T follicular helper cell (primary cell): ENCODE measurements around the gene SCYGR4.

Experiments
- DNase-seq: peaks from one replicate; pipeline ENCODE4 v3.0.0-alpha.2; 2020; ENCODE audit warnings: low read depth

Gene SCYGR4

DNA sequence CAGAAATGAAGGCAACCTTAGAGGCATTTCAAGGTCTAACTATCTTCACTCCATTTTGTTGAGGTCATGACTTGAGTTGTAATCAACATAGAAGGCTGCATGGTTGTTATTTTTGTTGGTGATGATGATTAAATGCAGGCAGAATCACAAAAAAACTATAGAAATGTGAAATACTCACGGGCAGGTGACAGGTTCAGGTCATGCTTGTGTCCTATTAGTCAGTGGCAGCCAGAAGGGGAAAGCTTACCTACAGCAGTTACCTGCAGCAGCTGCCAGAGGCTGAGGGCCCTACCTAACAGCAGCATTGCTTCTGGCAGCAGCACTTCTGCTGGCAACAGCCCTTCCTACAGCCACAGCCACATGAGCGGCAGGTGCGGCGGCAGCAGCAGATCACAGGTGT is 3.1 kb upstream of the SCYGR4 start:
- no peak for DNase-seq

- no peak for DNase-seq
Measured at GRCh38 chr2:227614740-227615139, 2.6 kb upstream of the SCYGR4 start, which contains the start of gene SCYGR3. TSS of gene SCYGR3 (minus strand) at chr2:227614840. CDS start at chr2:227614840, 0 bp downstream.

DNA sequence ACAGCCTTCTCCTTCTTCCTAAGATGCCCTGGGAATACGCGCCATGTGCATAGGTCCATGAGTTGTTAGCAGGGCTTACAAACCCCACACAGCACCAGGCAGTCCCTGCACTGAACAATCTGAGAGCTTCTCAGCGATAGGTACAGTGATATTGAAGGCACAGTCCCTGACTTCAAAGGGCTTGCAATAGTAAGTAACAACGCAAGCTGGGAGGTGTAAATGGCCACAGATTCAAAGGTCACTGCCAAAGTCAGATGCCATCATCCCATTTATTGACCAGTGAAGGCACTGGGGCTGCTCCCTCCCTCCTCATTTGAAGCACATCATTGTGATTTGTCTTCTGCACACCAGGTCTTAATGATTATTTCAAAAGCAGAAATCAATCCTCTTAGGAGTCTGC is 2.1 kb upstream of the SCYGR4 start:
- no peak for DNase-seq

DNA sequence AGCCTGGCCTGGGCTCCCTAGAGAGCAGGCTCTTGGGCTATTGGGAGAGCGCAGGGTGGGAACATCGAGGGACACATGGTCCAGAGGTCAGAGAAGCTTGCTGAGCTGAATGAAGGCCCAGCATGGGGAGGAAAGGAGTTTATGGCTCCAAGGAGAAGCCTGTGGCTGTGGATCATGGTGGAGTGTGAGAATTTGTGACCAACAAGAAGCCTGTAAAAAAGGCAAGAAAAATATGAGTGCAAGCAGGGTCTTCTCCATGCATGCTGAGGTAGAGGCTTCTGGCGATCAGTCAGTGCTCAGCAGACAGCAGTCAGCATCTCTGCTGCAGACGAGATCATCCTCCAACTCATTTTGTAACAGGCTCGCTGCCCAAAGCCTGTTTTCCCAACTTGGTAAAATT is 1.4 kb upstream of the SCYGR4 start:
- no peak for DNase-seq

- no peak for DNase-seq
Measured at GRCh38 chr2:227616631-227617030, 667 bp upstream of the SCYGR4 start.

- no peak for DNase-seq
Measured at GRCh38 chr2:227623226-227623625, 5.9 kb downstream of the SCYGR4 start.

DNA sequence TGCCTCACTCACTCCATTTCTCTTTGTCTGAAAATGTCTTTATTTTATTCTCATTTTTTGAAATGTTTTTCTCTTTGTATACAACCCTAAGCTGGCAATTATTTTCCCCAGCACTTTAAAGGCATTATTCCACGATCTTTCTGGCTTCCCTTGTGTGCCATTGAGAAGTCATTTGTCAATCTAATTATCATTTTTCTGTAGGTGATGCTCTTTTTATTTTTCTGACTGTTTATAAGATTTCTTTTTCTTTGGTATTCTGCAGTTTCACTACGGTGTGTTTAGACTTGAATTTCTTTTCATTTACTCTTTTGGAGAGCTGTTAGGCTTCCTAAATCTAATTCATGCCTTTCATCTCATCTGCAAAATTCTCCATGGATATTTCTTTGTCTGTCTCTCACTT is 8.1 kb downstream of the SCYGR4 start:
- DNase-seq = no peak

DNA sequence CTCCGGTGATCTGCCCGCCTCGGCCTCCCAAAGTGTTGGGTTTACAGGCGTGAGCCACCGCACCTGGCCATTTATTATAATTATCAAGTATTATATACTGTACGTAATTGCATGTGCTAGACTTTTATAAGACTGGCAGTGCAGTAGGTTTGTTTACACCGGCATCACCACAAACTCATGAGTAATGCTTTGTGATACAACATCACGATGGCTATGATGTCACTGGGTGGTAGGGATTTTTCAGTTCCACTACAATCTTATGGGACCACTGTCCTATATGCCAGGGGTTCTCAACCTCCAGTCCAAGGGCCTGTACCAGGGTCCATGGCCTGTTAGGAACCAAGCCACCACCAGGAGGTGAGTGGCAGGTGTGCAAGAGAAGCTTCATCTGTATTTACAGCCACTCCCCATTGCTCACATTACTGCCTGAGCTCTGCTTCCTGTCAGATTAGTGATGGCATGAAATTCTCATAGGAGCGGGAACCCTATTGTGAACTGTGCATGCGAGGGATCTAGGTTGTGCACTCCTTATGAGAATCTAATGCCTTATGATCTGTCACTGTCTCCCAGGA is 9.4 kb downstream of the SCYGR4 start:
- DNase-seq = no peak

- no peak for DNase-seq
Measured at GRCh38 chr2:227627769-227628168, 10.5 kb downstream of the SCYGR4 start.

DNA sequence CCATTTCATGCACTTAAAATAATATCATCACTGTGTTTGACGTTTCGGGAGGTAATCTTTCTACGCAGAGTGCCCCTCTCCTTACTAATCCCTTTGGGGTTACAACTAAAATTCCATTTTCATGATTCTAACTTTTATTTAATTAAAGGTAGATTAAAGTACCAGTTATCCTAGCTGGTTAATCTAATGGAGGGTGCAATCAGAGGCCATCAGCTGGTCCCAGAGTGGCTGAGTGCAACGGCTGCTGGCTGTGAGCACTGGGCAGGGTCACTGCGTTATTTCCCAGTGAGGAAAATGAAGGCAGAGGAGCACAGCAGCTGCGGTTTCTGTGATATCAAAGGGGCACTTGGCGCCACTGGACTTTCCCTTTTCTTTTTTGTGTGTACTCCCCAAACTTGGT is 12.1 kb downstream of the SCYGR4 start:
- no peak for DNase-seq

DNA sequence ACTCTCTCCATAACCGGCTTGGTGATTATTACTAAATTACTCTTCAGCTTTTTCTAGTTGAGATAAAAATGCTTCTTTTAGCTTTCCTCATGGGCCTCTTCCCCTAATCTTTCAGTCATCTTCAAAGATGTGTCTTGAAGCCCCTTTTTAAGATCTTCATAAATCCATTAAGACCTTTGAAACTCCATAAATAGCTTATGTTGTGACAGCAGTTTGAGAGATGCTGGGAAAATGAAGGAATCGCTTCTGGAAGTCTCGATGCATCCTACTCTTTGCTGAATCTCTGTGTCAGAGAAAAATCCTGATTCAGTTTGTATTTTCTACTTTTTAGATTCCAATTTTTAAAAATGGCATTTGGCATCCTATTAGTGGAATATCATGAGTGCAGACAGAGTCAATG is 13.0 kb downstream of the SCYGR4 start:
- no peak for DNase-seq

DNA sequence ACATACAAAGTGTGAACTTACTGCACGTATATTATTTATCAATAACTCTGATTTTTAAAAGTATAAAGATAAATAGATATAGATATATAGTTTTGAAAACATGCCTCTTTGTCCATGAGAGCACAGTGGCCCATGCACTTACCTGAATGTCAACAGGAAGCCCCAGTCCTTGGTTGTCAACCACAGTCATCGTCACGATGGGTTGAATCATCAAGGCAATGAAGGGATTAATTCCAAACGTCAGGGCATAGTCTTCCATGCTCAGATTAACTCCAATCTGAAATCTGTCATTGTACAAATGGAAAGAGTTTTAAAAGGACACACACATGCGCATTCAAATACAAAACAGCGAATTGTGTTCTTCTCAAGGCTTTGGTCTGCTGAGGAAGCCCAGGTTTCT is 15.5 kb downstream of the SCYGR4 start:
- DNase-seq = no peak

DNA sequence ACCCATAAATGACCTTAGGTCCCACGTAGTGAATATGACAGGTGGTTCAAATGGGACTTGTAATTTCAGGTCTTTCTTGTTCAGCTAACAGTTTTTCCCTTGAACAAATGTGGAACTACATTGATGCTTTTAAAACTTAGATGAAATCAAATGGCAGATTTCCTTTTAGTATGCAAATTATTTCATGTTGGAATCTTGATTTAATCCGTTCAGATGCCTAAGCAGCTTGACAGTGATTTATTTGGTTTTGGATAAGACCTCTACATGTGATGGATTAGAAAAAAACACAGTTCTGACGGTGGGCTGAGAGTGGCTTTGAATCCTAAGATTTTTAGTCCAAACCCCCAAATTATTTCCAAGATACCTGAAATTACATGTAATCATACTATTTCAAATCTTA is 16.9 kb downstream of the SCYGR4 start:
- no peak for DNase-seq

DNA sequence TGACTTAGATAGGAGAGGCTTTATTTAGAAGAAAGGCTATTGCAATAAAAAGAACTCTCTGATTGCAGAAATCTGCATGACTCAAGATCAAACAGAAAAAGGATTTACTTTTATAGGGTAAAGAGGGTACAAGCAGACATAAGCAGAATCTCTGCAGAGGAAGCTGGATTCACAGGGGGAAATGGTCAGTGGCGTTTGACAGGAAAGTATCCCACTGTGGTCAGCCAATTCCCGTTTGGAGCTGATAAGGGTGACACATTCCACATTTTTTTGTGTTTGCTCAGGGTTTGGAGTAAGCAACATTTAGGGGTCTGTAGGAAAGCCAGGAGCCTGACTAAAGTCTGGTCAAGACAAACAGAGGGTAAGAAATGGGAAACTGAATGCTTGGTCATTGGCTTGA is 25.4 kb downstream of the SCYGR4 start:
- no peak for DNase-seq

GRCh38 chr2:227643990-227644551 is 26.8 kb downstream of the SCYGR4 start:
- DNase-seq = no peak

GRCh38 chr2:227653419-227653818 is 36.1 kb downstream of the SCYGR4 start:
- DNase-seq = no peak

GRCh38 chr2:227654426-227654825 is 37.1 kb downstream of the SCYGR4 start:
- DNase-seq = no peak

DNA sequence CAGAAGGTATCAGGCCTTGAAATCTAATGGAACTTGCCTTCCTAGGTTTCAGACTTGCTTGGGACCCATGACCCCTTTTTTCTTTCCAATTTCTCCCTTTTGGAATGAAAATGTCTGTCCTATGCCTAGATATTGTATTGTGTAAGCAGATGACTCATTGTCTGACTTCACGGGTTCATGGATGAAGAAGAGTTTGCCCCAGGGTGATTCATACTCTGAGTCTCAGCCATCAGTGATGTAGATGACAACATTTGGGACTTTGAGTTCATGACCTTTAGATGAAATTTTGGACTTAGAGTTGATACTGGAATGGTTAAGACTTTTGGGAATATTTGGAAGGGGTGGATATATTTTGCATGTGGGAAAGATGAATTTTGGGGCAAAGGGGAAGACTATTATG is 38.2 kb downstream of the SCYGR4 start:
- DNase-seq = no peak

GRCh38 chr2:227657199-227657845 is 40.0 kb downstream of the SCYGR4 start:
- DNase-seq = no peak

GRCh38 chr2:227661025-227661649 is 43.8 kb downstream of the SCYGR4 start:
- DNase-seq = no peak

- no peak for DNase-seq
Measured at GRCh38 chr2:227661827-227662226, 44.5 kb downstream of the SCYGR4 start.

DNA sequence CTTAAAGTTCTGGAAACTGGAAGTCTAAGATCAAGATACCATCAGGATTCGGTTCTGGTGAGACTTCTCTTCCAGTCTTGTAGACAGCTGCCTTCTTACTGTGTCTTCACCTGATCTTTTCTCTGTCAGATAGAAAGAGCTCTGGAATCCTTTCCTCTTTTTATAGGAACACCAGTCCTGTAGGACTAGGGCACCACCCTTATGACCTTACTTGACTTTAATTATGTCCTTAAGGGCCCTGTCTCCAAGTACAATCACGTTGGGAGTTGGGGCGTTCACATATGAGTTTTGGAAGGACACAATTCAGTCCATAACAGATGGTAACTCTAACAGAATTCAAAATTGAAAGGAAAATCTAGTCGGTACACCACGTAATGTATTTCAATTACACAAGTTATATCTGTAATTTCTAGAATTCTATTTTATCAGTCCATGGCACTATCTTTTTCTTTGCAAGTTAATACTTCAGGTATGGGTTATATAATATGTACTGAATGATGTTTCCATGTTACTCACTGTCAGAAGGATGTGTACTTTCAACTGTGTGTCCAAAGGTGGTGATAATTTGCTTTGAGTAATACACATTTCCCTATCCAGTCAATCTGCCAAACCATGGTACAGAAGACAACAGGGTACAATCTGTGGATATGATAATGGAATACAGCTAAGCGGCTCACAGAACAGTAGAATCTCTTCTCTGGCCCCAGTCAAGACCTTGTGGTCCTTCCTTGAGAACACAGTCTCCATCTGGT is 48.1 kb downstream of the SCYGR4 start:
- no peak for DNase-seq
